HG02840 (cell line): Measurements from ENCODE around the gene IL17B.

Experiments used
- ATAC-seq: cut with Tn5 transposase; IDR thresholded peaks from one replicate; pipeline ENCODE4 v1.9.1; 2021; ENCODE audit warnings: mild to moderate bottlenecking, moderate library complexity, moderate number of reproducible peaks; ENCODE audit not compliant: unreplicated experiment, low FRiP score

IL17B gene

DNA sequence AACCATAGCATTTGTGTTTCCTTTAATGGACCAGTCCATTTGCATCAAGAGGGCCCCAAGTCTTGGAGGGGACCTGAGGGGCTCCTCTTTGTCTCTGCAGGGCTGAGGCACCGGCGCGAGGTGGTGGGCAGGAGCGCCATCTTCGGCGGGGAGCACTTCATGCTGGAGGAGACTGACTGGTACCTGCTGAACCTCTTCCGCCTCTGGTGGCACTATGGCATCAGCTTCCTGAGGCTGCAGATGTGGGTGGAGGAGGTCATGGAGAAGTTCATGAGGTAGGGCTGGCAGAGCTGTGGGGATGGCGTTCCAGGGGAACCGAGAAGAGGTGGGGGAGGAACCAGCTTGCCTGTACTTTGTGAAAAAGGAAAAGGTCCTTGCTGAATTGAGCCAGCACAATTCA is 15.2 kb downstream of the IL17B start:
- no peak for ATAC-seq

DNA sequence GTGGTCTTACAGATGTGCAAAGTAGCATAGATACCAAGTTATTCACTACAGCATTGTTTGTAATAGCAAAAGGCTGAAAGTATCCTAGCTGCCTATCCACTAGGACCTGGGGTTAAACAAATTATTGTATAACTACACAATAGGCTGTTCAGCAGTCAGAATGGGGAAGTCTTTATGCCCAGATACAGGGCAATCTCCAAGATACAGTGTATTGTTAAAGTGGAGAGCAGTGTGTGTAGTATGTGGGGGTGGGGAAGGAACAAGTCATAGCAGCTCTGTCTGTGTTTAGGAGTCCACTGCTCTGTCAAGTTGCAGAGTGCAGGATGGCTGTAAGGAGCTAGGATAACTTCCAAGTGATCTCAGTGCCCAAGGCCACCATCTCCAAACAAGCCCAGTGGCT is 15.7 kb downstream of the IL17B start:
- no peak for ATAC-seq

DNA sequence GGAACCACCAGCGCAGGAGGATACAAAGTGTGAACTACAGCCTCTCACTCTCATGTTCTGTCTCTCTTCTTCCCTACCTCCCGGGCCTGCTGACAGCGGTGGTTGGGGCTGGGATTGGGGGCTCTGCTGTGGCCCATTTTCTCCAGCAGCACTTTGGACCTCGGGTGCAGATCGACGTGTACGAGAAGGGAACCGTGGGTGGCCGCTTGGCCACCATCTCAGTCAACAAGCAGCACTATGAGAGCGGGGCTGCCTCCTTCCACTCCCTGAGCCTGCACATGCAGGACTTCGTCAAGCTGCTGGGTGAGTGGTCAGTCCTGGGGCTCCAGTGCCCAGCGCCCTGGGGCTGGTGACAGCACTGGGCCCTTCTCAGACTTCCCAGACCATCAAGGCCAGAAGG is 16.6 kb downstream of the IL17B start:
- no peak for ATAC-seq

DNA sequence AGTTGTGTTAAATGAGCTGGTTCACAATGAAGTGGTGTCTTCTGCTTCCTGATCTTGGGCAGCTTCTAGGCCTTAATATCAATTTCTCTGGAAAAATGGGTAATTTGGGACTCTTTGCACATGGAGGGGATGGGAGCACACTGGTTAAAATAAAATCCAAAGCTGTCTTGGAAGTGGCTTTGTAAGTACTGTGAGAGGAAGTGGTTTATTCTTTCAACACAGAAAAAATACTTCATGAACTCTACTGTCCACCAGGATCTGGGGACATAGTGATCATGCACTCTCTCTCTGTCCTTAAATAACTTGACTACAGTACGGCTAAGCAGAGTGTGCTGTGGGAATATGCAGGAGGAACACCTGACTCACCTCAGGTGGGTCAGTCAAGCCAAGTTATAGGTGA is 18.8 kb downstream of the IL17B start:
- ATAC-seq: no peak

DNA sequence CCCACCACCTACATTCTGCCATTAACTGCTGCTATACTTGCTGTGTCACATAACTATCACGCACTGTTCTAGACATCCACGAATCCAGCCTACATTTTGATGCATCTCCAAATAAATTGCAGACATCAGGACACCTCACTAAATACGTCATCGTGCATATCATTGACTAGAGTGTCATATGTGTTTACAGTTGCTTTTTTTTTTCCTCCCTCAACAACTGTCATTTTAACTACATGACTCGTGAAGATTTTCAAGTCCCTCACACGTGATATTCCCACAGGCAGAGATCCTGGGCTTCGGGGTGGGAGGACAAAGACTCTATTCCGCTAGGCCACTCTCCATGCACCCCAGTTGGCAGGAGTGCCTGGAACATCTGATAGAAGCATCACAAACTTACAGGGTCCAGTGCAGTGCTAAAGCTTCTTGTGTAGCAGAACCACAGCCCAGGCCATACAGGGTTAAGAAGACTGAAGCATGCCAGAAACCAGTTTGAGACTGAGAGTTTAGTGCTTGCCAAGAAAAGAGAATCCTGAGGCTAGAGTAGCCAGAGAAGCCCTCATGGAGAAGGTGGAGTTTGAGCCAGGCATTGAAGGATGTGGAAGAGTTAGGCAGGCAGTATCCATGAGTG is 20.1 kb downstream of the IL17B start:
- no peak for ATAC-seq

DNA sequence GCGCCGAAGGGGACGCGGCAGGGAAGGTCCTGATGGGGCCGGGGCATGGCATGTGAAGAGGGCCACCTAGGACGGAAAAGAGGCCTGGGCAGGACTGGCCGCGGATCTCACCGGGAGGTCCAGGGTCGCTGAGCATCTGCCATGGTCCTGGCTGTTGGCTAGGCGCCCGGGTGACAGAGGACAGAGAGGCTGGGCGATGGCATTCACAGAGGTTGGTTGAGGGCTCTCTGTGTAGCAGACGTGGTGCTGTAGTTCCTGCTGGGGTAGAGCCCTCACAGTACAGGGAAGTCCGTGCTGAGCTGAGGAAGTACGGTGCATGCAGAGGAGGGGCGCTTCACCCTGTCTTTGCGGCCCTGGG is 20.8 kb downstream of the IL17B start:
- peak; percentile 12 for ATAC-seq

DNA sequence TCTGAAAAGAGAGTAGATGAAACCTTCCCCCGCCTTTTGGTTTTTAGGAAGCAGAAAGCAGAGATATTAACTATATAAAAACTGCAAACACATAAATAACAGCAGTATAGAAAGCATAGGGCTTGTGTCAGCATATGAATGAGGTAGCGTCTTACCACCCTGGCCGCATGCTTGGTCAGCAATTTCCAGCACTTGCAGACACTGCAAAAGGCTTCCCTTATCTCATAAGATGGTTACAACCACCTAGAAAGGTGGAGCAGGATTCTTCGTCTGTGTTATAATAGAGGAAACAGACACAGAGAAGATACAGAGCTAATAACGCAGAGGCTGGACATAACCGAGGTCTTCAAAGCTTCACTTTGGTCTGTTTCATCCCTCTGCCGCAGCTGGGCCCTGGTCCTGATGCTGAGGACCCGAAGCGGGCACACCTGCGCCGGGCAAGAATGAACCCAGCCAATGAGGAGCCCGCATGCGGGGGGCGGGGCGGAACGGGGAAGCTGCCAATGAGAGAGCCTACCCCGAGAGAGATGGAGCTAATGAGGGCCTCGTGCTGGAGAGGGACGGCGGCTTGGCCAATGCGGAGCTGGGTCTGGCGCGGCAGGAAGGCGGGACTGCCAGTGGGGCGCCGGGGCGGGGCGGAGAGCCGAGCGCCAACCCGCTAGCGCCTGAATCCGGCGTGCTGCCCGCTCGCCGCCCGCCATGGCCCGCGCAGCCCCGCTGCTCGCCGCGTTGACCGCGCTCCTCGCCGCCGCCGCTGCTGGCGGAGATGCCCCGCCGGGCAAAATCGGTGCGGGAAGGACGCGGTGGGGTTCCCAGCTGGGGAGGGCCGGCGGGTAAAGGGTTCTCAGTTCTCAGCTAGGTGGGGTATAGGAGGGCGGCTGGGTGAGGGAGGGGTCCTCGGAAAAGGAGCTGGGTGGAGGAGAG is 21.5 kb downstream of the IL17B start, which contains the start of gene PCYOX1L:
TSS of gene PCYOX1L (plus strand) at position 677 of the 924 bp plus-strand sequence. CDS start at position 700, 23 bp downstream.
- ATAC-seq: peak; percentile 99

DNA sequence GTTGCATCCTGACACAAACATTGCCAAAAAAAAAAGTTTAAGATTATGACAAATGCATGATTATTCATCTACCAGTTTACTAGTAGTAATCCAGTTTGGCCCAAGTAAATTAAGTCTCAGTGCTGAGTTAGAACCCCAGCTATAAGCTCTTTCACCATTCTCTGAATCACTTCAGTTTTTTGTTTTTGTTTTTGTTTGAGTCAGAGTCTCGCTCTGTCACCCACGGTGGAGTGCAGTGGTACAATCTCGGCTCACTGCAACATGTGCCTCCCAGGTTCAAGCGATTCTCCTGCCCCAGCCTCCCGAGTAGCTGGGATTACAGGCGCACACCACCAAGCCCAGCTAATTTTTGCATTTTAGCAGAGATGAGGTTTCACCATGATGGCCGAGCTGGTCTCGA is 22.7 kb downstream of the IL17B start:
- no peak for ATAC-seq

DNA sequence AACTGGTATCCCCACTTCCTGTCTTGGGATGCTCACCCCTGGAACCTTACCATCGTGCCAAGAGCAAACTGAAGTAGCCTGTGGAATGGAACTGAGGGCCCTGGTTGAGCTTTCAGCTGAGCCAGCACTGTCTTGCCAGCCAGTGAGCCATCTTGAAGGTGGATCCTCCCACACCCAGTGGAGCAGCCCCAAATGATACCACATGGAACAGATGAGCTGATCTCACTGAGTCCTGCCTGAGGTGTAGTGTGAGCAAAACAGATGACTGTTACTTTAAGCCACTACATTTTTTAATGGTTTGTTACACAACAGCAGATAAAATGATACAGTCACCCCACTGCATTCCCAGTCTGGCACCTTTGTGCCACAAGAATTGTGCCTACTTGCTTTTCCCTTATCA is 23.4 kb downstream of the IL17B start:
- ATAC-seq: no peak

DNA sequence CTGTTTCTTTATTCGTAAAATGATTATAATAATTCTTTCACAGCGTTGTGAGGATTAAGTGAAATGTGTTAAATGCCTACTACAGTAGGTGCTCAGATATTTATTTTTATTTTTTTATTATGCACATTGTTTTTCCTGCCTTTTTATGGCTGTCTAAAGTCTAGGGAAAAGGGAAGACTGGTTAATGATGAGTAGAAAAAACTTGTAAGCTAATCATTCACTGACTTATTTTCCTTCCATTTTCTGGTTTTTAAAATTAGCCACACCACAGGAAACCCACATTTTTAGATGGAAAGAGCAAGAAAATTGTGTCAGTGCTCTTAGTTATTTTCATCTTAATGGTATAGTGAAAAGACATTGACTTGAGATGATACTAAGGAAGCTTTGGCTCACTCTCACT is 25.2 kb downstream of the IL17B start:
- no peak for ATAC-seq

DNA sequence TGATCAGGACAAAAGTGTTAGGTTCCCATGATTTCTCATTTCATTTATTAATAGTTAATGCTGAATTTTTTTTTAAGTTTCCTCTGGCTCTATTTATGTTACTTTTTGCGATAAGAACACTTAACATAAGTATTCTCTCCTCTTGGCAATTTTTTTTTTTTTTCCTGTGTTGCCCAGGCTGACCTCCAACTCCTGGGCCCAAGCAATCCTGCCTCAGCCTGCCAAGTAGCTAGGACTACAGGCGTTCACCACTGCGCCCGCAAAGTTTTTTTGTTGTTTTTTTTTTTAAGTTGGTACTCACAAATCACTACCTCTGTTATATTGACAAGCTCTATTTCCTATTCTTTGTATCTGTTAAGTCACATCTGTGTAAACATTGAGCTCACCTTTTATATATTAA is 26.9 kb downstream of the IL17B start:
- ATAC-seq: no peak

DNA sequence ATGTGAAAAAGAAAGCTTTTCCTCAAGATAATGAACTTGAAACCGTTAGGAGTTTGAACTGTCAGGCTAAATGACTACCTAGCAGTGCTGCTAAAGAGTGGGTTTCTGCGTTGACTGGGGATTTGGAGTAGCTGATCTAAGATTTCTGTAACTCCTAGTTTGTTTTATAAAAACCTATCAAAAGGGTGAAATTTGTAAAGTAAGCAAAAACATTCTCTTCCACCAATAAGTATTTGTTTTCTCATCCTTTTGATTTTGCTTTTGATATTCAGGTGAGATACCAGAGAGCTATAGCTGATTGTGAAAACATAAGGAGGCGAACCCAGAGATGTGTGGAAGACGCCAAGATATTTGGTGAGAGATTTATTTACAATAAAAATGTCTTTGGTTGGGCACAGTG is 29.7 kb downstream of the IL17B start:
- no peak for ATAC-seq

DNA sequence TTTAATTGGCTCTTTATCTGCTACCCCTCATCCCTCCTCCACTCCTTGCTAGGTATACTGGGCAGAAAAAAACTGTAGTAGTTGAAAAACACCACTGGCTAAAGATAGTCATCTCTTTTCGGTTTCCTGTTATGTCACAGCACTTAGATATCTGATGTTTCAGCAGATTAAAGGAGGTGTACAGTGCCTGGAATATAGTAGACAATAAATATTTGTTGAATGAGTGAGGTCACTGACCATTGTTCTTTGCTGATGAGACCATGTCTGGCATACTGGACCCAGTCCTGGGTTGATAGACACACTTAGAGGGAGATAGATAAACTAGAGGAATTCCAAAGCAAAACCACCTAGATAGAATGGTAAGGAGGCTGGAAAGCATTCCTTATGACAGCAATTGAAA is 30.6 kb downstream of the IL17B start:
- no peak for ATAC-seq

DNA sequence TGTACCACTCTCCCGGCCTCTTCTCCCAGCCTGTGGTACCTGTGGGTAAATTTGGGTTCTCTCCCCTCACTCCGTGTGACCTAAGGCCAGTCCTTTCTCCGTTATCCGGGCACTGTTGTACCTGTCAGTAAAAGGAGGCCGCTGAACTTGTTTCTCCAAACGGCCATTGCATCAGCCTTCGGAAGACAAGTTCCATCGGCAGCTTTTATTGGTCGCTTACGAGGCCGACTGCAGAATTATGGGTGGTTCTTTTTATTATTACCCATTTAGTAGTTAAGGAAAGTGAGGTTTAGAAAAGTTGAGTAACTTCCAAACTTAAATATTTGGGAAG is 33.2 kb downstream of the IL17B start:
- no peak for ATAC-seq

DNA sequence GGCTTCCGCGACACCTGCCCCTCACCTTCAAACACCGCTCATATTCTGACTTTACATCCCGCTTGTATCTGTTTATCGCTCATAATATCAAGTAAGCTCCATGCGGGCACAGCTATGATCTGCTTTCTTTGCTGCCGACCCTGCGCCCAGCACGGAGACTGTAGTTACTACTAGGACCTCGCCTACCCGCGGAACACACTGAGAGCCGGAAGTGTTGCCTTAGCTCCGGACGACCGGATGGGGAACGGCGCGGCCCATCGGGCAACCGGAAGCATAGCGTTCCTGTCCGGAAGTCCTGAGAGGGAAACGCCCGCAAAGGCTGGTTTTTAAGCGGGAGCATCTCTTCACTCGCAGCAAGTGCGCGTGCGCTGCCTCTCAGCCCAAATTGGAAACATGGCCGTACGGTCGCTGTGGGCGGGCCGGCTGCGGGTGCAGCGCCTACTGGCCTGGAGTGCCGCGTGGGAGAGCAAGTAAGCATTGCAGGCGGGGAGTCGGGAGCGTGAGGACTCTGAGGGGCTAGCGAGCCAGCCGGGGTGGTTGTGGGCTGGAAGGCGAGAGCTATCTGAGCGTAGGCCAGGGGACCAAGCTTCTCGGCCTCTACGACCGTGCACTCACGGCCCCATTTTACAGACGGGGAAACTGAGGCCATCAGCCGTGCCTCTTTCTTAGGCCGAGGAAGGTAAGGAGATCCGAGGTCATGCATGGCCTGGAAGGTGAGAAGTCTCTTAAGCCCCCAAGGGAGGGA is 33.8 kb downstream of the IL17B start, which contains the start of gene GRPEL2:
TSS of gene GRPEL2 (plus strand) at position 353 of the 745 bp plus-strand sequence. CDS start at position 394, 41 bp downstream.
- ATAC-seq: peak; percentile 97

DNA sequence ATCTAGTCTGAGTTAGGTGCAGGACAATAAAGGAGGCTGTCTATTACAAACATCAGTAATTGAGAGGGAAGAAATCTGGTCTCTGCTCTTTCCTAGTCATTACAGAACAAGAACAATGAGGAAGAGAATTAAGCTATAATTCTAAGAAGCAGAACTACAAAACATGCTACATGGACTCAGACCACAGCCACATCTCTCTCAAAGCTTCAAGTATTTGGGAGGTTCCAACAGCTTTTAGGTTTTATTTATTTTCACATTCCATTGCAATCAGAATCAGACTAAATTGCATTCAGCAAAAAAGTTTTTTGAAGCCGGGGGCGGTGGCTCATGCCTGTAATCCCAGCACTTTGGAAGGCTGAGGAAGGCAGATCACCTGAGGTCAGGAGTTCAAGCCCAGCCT is 34.9 kb downstream of the IL17B start:
- ATAC-seq: no peak

DNA sequence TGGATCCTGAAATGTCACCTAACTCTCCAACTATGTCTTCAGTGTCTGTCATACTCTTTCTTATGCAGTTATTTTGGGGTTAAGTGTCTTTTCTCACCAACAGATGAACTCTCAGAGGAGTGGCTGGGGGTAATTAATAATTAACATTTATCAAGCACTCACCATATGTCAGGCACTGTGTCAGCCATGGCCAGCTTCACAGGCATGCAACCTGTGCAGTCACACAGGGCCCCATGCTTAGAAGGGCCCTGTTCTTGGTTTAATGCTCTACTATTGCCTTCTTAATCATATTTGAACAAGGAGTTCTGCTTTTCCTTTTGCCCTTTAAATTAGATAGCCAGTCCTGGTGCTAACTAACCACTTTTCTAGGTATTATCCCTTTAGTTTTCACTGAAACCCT is 37.2 kb downstream of the IL17B start:
- no peak for ATAC-seq

DNA sequence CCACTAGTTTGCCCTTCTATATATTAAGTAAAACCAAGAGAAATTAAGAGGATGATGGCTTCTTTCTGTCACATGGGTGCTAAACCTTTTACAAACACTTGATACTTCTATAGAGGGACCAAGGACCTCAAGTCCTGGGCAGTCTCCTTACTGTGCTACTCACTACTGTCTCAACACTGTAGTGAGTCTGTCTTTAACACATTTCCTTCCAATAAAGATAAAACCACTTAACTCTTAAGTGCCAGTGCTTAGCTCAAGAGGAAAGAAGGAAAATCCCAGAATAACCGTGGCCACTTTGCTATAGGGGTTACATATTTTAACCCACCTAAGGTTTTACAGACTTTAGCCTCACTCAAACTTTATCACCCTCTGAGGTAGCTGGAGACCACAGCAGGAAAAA is 38.2 kb downstream of the IL17B start:
- no peak for ATAC-seq

DNA sequence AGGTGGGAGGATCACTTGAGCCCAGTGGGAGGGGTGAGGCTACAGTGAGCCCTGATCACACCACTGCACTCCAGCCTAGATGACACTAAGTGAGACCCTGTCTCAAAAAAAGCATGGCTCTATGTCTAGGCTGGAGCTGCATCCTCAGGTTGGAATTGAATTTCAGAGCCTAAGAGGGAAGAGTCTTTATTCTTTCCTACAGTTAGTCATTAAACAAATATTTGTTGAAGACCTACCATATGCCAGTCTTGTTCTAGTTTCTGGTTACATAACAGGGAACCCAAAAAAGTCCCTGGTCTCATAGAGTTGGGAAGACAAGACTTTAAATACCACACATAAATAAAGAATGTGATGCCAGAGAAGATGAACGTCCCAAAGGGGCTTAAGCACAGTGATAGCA is 40.7 kb downstream of the IL17B start:
- no peak for ATAC-seq

DNA sequence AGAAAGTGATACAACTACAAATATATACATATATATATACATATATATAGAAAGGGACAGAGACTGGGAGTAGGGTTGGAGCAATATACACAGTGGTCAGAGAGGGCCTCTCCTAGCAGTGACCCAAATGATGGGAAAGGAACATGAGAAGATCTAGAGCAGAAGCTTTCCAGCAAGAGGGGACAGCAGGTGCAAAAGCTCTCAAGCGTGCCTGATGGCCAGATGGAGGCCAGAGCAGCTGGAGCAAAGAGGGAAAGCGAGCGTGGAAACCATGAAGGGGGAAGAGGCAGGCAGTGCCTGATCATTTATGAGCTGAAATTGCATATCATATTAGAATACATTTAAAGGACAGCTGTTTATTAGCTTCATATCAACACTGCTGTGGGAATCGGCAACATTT is 41.4 kb downstream of the IL17B start:
- no peak for ATAC-seq

DNA sequence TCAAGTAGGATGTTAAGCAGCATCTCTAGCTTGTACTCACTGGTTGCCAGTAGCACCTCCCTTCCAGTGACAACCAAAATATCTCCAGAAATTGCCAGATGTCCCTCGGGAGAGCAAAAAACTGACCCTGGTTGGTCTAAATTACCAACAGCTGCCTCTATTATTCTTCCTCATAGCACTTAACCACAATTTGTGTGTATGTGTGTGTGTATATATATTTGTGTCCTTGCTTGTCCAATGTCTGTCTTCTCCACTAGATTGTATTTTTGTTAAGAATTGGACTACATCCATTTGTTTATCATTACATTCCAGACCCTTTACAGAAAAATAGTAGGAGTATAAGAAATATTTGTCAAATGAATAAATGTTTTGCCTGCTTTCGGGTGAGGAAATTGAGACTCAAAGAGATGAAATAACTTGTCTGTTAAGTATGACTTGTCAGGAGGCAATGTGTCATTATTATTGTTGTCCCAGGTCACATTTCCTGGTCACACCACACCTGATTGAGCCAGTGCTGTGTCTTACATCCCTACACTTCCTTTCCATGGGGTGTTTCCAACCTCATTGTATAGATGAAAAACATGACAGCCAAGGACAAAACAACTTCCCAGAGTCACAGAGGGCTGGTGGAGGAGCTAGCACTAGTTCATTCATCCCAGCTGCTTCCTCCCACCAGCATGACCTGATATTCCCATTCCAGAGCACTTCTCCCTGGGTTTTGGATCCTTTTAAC is 45.2 kb downstream of the IL17B start:
- ATAC-seq: no peak
